HepG2 (cell line): ENCODE data around the gene RPS6KA5. TPM values are rescaled to one million over a fixed set of nuclear protein-coding genes. Genes with fewer than 3 reads are reported as not detected.

Experiments
- KDM6A ChIP-seq: IDR thresholded peaks from 2 replicates; pipeline ENCODE4 v1.6.1; 2016; ENCODE audit warnings: low read depth
- RFXANK ChIP-seq: IDR thresholded peaks from 2 replicates; pipeline ENCODE4 v1.6.1; 2016
- ZBTB26 ChIP-seq: IDR thresholded peaks from 2 replicates; pipeline ENCODE4 v1.6.1; 2016; ENCODE audit warnings: missing compliant biosample characterization, missing genetic modification reagents, borderline replicate concordance
- ZNF232 ChIP-seq: sonication (generic); formaldehyde crosslinking; IDR thresholded peaks from 2 replicates; pipeline ENCODE4 v1.4.0; 2020; ENCODE audit warnings: missing genetic modification reagents, borderline replicate concordance
- ZNF280D ChIP-seq: sonication (generic); formaldehyde crosslinking; IDR thresholded peaks from 2 replicates; pipeline ENCODE4 v1.5.1; 2020; ENCODE audit warnings: mild to moderate bottlenecking, missing genetic modification reagents
- ZNF282 ChIP-seq: fragments of 450-650 bp; IDR thresholded peaks from 2 replicates; pipeline ENCODE4 v1.6.1; 2018; ENCODE audit not compliant: partially characterized antibody
- ZNF318 ChIP-seq: sonication (generic); formaldehyde crosslinking; IDR thresholded peaks from 2 replicates; pipeline ENCODE4 v1.4.0; 2020; ENCODE audit warnings: mild to moderate bottlenecking, missing genetic modification reagents
- ZNF350 ChIP-seq: sonication (generic); formaldehyde crosslinking; IDR thresholded peaks from 2 replicates; pipeline ENCODE4 v1.4.0; 2020; ENCODE audit warnings: mild to moderate bottlenecking, low read depth, missing genetic modification reagents, borderline replicate concordance
- ZNF646 ChIP-seq: sonication (generic); formaldehyde crosslinking; IDR thresholded peaks from 2 replicates; pipeline ENCODE4 v1.9.0; 2021; ENCODE audit warnings: mild to moderate bottlenecking, missing genetic modification reagents
- polyA plus RNA-seq, 8 experiments: library from polyadenylated mRNA; depleted of rRNA in 3 of 8; stranded (reverse) in 7 of 8; unstranded in 1 of 8; fragments of >200 nt; fragmentation: Illumina TruSeq in 4 of 8; extraction: Trizol in 4 of 8; gene quantifications; 2 replicates each; pipeline versions ENCODE4 v1.2.1 to v1.2.3, GENCODE V29; 2011 to 2016; ENCODE audit warnings: low read depth in 4 of 8, missing spikeins in 1 of 8, mixed read lengths in 1 of 8; ENCODE audit not compliant: insufficient read depth in 1 of 8
- total RNA-seq, 5 experiments: library from RNA; depleted of rRNA; stranded (reverse); fragments of >200 nt; fragmentation: Illumina TruSeq; extraction: Trizol; gene quantifications; 2 replicates each; pipeline ENCODE4 v1.2.3, GENCODE V29; 2016; ENCODE audit warnings: low read depth in 1 of 5

The RPS6KA5 gene
- total and polyA plus RNA-seq, 2 of the 13 experiments (the other 11 are each of a cell fraction or from before 2014, with no cell fraction given) = 0.50 to 0.58 TPM

- TF ChIP-seq ZNF318 (CRISPR knock-in tag) (no peak), ZNF280D (CRISPR knock-in tag) (no peak), ZBTB26 (no peak), ZNF350 (CRISPR knock-in tag) (no peak), RFXANK (CRISPR knock-in tag) (no peak), ZNF646 (no peak), KDM6A (no peak), ZNF232 (0 out of 2 replicates have a peak, but pooled peaks have one; percentile 53), ZNF282 (no peak)
Observed at GRCh38 chr14:90827919-90828610, 232.4 kb downstream of the RPS6KA5 start (continued).
